Activated naive CD4-positive, alpha-beta T cell treated with anti-CD3 and anti-CD28 coated beads, Interleukin-2, amount 50 U/mL, for 24 hours (primary cell): Measurements from ENCODE around the gene ESX1.
A peak's percentile ranks its signal among the peaks of the same experiment; 100 is the strongest.
"Not testable (repeated sequence)": the region's sequence is repeated elsewhere in the genome, so short reads cannot be mapped to it uniquely, and the experiment has no call there.

Source experiments
- H3K27ac Mint-ChIP-seq: one replicate; pipeline ENCODE4 v1.8.0; 2021; ENCODE audit warnings: mild to moderate bottlenecking, mixed read lengths
- H3K27me3 Mint-ChIP-seq: one replicate; pipeline ENCODE4 v1.8.0; 2021; ENCODE audit warnings: mixed read lengths
- H3K36me3 Mint-ChIP-seq: one replicate; pipeline ENCODE4 v1.8.0; 2021; ENCODE audit warnings: mixed read lengths
- H3K4me1 Mint-ChIP-seq: one replicate; pipeline ENCODE4 v1.8.0; 2021; ENCODE audit warnings: mixed read lengths
- H3K4me3 Mint-ChIP-seq: one replicate; pipeline ENCODE4 v1.8.0; 2021; ENCODE audit warnings: mild to moderate bottlenecking, mixed read lengths
- H3K9me3 Mint-ChIP-seq: one replicate; pipeline ENCODE4 v1.8.0; 2021; ENCODE audit warnings: mixed read lengths

Gene ESX1

DNA sequence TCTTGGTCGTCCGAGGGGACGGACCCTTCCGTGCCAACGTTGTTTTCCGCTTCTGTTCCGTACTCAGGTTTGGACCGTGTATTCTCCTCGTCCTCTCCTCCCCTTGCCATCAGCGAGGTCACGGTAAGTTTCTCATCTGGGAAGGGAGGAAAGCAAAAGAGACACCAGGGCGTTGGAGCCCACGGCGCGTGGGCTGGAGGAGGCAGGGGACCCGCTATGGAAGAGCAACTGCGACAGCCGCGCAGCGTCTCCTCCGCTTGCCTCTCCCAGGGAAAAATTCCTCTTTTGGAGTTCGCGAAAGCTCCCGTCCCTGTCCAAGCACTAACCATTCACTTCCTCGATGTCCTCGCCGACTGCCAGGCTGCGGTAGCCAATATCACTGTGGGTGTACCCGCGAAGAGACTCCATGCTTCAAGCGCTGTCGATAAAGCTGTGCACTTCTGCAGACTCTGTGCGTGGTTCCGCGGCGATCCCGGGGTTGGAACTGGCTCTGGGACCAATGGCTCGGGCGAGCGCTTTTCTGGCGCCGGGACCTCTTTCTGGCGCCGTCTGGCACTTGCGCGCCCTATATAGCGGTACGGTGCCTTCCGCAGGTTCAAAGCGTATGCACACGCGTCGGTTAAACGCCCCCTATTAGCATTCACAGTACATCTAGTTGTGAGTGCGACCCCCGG, at the start of gene ESX1:
TSS of gene ESX1 (minus strand) at position 492 of the 674 bp plus-strand sequence. CDS start at position 408, 84 bp downstream.
- Mint-ChIP-seq H3K27me3 (peaks cover 16% of the 10 kb centered on the region), H3K4me3 (peak within 1 kb of the TSS; percentile 54), H3K4me1 (peaks cover 7% of the 10 kb centered on the region), H3K36me3 (no peaks in the 10 kb centered on the region), H3K9me3 (no peaks in the 10 kb centered on the region), H3K27ac (no peak within 1 kb of the TSS)

GRCh38 chrX:104295636-104296035, 40.9 kb upstream of the ESX1 start:
- Mint-ChIP-seq H3K9me3 (no peaks in the 10 kb centered on the region), H3K27ac (no peak overlapping the region), H3K4me3 (no peak overlapping the region), H3K4me1 (no peaks in the 10 kb centered on the region), H3K27me3 (no peaks in the 10 kb centered on the region), H3K36me3 (no peaks in the 10 kb centered on the region)

DNA sequence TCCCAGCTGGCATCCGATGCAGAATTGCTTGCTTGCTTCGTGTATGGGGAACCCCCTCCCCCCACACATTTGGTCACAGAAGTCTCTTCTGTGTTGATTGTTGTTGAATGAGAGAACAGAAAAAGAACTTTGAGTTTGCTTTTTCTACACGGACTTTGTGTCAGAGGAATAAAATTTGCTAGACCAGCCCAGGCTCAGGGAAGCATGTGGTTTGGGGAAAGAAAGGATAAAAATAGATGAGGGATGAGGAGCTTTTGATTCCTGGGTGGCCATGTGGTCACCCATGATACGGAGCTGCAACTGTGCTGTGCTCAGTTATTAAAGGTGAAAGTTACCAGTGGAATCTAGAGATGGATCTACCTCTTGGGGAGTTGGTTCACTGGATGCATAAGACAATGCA, 34.2 kb upstream of the ESX1 start:
- no peaks in the 10 kb centered on the region for H3K36me3 Mint-ChIP-seq
- H3K9me3 Mint-ChIP-seq = no peaks in the 10 kb centered on the region
- no peak overlapping the region for H3K27ac Mint-ChIP-seq
- H3K4me1 Mint-ChIP-seq = no peaks in the 10 kb centered on the region
- H3K4me3 Mint-ChIP-seq = no peak overlapping the region
- H3K27me3 Mint-ChIP-seq = peaks cover 3% of the 10 kb centered on the region

- H3K4me1 Mint-ChIP-seq = no peaks in the 10 kb centered on the region
- no peaks in the 10 kb centered on the region for H3K9me3 Mint-ChIP-seq
Measured at GRCh38 chrX:104288269-104288668, 33.5 kb upstream of the ESX1 start.

DNA sequence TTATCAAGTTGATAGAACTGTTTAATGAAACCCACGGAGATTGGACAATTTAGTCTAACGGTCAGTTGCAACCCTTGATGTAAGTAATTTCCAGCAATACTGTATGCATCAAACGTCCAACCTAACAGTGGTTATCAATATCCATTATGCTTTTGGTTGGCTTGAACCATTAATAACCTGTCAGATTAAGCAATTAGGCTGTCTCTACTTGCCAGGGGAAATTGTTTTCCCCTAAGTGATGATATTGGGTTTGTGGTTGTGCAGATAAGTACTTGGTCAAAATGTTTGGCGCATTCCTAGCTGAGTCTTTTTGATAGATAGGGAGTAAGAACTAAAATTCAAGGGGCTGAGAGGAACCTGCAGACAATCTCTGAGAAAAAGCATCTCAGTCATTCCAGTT, 30.5 kb upstream of the ESX1 start:
- no peaks in the 10 kb centered on the region for H3K9me3 Mint-ChIP-seq
- H3K27ac Mint-ChIP-seq = no peak overlapping the region
- H3K4me3 Mint-ChIP-seq = no peak overlapping the region
- H3K4me1 Mint-ChIP-seq = no peaks in the 10 kb centered on the region
- no peaks in the 10 kb centered on the region for H3K36me3 Mint-ChIP-seq
- H3K27me3 Mint-ChIP-seq = peaks cover 6% of the 10 kb centered on the region

More at GRCh38 chrX:104288269-104288668, 33.5 kb upstream of the ESX1 start:
- no peak overlapping the region for H3K27ac Mint-ChIP-seq
- no peak overlapping the region for H3K4me3 Mint-ChIP-seq
- H3K36me3 Mint-ChIP-seq = no peaks in the 10 kb centered on the region
- H3K27me3 Mint-ChIP-seq = peaks cover 3% of the 10 kb centered on the region

DNA sequence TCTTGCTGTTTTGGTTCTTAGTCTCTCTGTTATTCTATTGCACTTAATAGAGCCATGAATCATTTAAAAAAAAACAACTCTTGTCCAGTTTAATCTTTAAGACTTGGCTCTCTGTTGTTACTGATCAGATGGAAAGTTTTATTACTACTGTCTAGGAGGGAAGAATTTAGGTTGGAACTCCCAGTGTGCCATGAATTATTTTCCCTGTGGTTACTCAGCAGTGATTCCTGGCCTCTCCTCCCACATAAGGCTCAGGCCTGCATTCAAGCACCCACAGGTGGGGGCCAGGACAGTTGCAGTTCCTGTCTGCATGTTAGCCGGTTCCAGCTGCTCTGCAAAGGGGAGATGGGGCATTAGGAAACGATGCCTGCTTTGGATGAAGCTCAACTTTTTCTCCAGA, 29.8 kb upstream of the ESX1 start:
- Mint-ChIP-seq H3K36me3 (no peaks in the 10 kb centered on the region), H3K27me3 (peaks cover 6% of the 10 kb centered on the region), H3K27ac (no peak overlapping the region), H3K4me1 (no peaks in the 10 kb centered on the region), H3K4me3 (no peak overlapping the region), H3K9me3 (no peaks in the 10 kb centered on the region)

DNA sequence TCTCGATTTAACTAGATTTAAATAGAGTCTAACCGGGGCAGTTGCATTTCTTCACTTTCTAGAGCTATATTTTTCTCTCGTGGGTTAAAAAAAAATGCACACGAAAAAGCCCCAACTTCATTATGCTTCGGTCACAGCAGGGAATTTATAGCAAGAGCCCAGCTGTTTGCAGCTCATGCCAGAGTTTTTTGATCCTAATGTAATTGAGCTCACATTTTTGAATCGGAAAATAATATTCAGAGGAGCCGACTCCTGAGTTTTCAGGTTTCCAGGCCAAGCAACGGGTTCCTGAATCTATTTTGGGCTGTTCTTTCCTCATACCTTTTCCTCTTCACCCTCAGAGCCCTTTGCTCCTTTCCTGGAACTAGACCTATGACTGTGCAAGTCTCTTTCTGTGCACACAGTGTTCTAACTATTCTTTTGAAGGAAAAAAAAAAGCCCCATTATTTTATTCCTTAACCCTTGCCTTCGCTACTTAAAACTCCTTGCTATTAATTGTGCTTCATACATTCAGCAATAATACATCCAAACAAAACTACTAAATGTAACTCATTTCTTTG, 27.5 kb upstream of the ESX1 start:
- no peaks in the 10 kb centered on the region for H3K36me3 Mint-ChIP-seq
- no peaks in the 10 kb centered on the region for H3K4me1 Mint-ChIP-seq
- no peak overlapping the region for H3K27ac Mint-ChIP-seq
- H3K9me3 Mint-ChIP-seq = no peaks in the 10 kb centered on the region
- H3K4me3 Mint-ChIP-seq = no peak overlapping the region
- H3K27me3 Mint-ChIP-seq = peaks cover 10% of the 10 kb centered on the region

- no peaks in the 10 kb centered on the region for H3K36me3 Mint-ChIP-seq
- no peak overlapping the region for H3K27ac Mint-ChIP-seq
- no peak overlapping the region for H3K4me3 Mint-ChIP-seq
- no peaks in the 10 kb centered on the region for H3K4me1 Mint-ChIP-seq
- H3K27me3 Mint-ChIP-seq = peaks cover 8% of the 10 kb centered on the region
- no peaks in the 10 kb centered on the region for H3K9me3 Mint-ChIP-seq
Measured at GRCh38 chrX:104281564-104281963, 26.8 kb upstream of the ESX1 start.

GRCh38 chrX:104280609-104281008, 25.9 kb upstream of the ESX1 start:
- Mint-ChIP-seq H3K9me3 (no peaks in the 10 kb centered on the region), H3K36me3 (no peaks in the 10 kb centered on the region), H3K27me3 (peaks cover 12% of the 10 kb centered on the region), H3K4me1 (no peaks in the 10 kb centered on the region), H3K4me3 (no peak overlapping the region), H3K27ac (no peak overlapping the region)

DNA sequence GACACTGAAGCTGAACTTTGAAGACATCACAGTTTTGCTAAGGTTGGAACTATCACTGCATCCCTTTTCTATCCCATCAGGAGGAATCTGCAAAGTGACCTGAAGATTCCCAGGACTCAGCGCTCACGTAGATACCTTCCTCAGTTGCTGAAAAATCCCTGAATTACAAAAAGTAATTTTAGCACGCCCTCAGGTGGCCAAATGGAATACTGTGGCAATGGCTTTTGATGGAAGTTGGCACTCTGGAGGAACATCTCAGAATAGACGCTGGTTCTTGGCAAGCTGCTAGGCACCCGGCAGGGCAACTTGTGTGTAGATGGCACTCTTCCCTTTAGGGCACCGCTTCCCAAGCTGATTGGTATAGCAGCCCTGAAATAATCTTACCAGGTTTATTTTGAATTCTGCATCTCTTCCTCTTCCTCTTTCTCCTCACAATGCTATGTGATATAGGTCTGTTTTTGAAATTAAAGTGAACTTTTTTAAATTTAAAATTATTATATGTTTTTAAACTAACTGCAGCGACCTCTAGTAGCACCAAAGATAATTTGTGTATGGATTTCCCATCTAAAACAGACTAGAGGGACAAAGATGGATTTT, 16.3 kb upstream of the ESX1 start:
- H3K9me3 Mint-ChIP-seq = no peaks in the 10 kb centered on the region
- no peak overlapping the region for H3K27ac Mint-ChIP-seq
- no peaks in the 10 kb centered on the region for H3K36me3 Mint-ChIP-seq
- peaks cover 5% of the 10 kb centered on the region for H3K27me3 Mint-ChIP-seq
- H3K4me3 Mint-ChIP-seq = peak overlapping the region; percentile 3
- H3K4me1 Mint-ChIP-seq = no peaks in the 10 kb centered on the region

- Mint-ChIP-seq H3K9me3 (no peaks in the 10 kb centered on the region), H3K36me3 (no peaks in the 10 kb centered on the region), H3K4me3 (no peak overlapping the region), H3K27ac (no peak overlapping the region), H3K4me1 (no peaks in the 10 kb centered on the region), H3K27me3 (peaks cover 3% of the 10 kb centered on the region)
Measured at GRCh38 chrX:104270212-104270611, 15.5 kb upstream of the ESX1 start.

- no peak overlapping the region for H3K4me3 Mint-ChIP-seq
- H3K27me3 Mint-ChIP-seq = peaks cover 19% of the 10 kb centered on the region
- H3K36me3 Mint-ChIP-seq = no peaks in the 10 kb centered on the region
- no peaks in the 10 kb centered on the region for H3K9me3 Mint-ChIP-seq
- H3K4me1 Mint-ChIP-seq = peaks cover 7% of the 10 kb centered on the region
- H3K27ac Mint-ChIP-seq = no peak overlapping the region
Measured at GRCh38 chrX:104255465-104255864, 732 bp upstream of the ESX1 start.

DNA sequence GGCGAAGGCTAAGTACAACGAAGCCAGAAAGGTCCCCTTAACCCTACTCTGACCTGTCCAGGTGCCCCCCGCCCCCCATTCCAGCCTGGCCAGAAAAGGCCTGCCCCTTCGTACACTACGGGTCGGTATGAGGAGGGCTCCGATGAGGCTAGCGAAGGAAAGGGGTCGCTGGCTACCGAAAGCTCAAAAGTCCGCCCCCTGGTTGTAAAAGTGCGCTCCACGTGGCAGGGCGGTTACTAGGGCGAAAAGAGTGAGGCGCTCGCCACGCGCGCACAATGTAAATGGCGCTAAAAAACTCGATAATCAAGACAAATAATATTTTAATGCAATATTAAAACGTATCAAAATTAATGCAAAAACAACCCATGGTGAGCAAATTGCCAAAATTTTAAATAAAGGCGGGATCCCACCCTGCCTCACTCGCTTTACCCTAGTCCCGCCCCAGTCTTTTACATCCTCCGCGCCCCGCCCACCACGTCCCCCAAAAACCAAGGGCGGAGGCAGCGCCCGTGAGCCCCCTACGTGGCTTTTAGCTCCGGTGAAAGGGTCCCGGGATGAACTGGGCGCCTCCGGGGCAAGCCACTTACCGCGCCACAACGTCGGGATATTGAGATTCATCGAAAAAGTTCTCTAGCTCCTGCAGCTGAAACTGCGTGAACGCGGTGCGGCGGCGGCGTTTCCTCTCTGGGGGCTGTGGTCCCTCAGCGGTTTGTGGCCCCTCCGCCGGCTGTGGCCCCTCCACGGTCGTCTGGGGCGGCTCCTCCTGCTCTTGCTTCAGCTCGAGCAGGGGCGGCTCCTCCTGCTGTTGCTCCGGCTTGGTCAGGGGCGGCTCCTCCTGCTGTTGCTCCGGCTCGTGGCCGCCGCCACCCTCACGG, 929 bp downstream of the ESX1 start:
- Mint-ChIP-seq H3K36me3 (no peaks in the 10 kb centered on the region), H3K27me3 (peaks cover 14% of the 10 kb centered on the region), H3K9me3 (no peaks in the 10 kb centered on the region), H3K4me3 (peak overlapping the region; percentile 54), H3K27ac (no peak overlapping the region), H3K4me1 (peaks cover 7% of the 10 kb centered on the region)

DNA sequence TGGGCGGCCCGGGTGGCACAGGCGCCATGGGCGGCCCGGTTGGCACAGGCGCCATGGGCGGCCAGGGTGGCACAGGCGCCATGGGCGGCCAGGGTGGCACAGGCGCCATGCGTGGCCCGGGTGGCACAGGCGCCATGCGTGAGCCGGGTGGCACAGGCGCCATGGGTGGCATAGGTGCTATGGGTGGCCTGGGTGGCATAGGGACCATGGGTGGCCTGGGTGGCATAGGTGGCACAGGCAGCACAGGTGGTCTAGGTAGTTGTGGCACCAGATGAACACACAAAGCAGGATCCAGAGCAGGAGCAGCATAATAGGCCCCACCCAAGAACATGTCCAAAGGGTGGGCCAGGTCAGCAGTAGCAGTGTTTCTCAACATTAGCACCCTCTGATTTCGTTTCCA, 4.3 kb downstream of the ESX1 start:
- Mint-ChIP-seq H3K27me3 (peaks cover 14% of the 10 kb centered on the region), H3K36me3 (no peaks in the 10 kb centered on the region), H3K4me3 (no peak overlapping the region), H3K4me1 (peaks cover 7% of the 10 kb centered on the region), H3K9me3 (no peaks in the 10 kb centered on the region), H3K27ac (no peak overlapping the region)

DNA sequence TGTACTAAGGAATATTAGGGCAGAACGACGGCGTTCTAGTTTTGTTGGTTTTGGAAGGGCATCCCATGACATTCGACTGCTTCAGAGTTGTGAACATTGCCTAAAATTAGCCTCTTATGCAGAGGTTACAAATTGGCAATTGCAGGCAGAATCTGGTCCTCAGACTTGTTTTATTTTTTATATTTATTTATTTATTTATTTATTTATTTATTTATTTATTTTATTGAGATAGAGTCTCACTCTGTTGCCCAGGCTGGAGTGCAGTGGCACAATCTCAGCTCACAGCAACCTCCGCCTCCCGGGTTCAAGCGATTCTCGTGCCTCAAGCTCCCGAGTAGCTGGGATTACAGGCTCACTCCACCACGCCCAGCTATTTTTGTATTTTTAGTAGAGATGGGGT, 24.7 kb downstream of the ESX1 start:
- H3K27ac Mint-ChIP-seq, H3K4me3 Mint-ChIP-seq: not testable (repeated sequence)

DNA sequence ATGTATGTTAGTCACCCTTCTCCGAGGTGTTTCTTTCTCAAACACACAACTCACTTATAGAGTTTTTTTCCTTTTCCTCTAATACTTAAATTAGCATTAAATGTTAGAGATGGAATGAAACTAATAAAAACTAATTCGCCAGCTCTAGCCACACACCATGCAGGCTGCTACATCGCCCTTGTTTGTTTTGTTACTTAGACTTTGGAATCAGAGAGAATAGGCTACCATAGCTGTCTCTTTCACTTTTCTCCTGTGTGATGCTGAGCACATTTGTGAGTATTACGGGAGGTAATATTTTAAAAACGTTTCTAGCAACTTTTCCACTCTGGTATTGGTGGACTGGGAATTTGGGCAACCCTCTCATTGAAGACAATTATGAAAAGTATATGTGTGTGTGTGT, 43.5 kb downstream of the ESX1 start:
- Mint-ChIP-seq H3K4me1 (no peaks in the 10 kb centered on the region), H3K36me3 (no peaks in the 10 kb centered on the region)

More for the DNA sequence above, 24.7 kb downstream of the ESX1 start:
- not testable (repeated sequence) for H3K27me3 Mint-ChIP-seq, H3K9me3 Mint-ChIP-seq, H3K4me1 Mint-ChIP-seq, H3K36me3 Mint-ChIP-seq

More for the DNA sequence above, 43.5 kb downstream of the ESX1 start:
- Mint-ChIP-seq H3K9me3 (no peaks in the 10 kb centered on the region), H3K4me3 (no peak overlapping the region), H3K27me3 (peaks cover 3% of the 10 kb centered on the region), H3K27ac (no peak overlapping the region)
